T47D (cell line): ENCODE data around the gene IFNA5.

Experiments used
- DNase-seq, 2 experiments: peaks; one replicate each; pipeline versions ENCODE4 v3.0.0 to v3.0.0-alpha.2; 2011 to 2012; ENCODE audit warnings: low read depth in 1 of 2, low spot score in 1 of 2
- JUND ChIP-seq: IDR thresholded peaks from 2 replicates; pipeline ENCODE4 v1.6.1; 2012; ENCODE audit warnings: low read depth
- in situ Hi-C: cut with HindIII; loops from 2 replicates; pipeline ENCODE4 v1.10.0; 2016; ENCODE audit warnings: low sequenced_read_pairs, low pct_unique_long_range_greater_than_20kb

IFNA5 gene

DNA sequence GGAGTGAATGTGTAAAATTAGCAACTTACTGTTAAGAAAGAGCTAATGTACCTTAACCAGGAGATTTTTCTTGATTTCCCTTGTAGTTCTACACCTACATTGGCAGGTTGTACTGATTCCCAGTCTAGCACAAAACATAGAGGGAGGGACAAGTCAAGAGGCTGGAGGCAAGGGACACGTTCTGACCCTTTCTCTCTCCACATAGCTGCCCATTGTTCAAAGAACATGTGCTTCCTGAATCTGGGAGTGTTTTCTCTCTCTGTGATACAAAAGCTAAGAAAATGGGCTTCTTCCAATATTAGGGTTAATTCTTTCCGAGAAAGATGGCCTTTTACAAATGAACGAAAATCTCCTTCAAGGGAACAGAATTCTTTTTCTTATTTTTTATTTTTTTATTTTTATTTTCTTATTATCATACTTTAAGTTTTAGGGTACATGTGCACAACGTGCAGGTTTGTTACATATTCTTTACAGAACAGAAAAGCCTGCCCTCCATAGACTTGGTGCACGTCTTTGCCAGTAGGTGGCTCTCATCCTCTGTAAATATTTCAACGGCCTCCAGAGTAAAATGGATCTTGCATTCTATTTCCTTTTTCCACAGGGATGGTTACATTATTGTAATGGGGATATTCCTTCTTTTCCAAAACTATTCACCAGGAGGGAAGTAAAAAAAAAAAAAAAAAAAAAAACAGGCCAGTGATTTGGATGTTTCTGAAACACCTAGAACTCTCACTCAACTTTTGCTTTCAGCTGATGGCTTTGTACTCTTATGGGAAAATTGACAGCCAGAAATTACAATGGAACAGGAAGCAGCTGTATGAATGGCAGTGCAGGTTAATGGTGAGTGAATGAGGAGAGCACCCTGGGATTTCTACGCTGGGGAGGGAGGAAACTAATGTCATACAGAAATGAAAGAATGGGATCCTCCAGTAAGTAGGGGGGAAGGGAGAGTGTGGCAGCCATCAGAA is 13.1 kb upstream of the IFNA5 start:
- in situ Hi-C loops = no loop called here
- DNase-seq = peak in 1 of 2 experiments; percentile 64
- no peak for TF ChIP-seq JUND

- peak in 1 of 2 experiments; percentile 43 for DNase-seq
- in situ Hi-C loops = no loop called here
- no peak for TF ChIP-seq JUND
Observed at GRCh38 chr9:21316860-21317259, 11.7 kb upstream of the IFNA5 start.

DNA sequence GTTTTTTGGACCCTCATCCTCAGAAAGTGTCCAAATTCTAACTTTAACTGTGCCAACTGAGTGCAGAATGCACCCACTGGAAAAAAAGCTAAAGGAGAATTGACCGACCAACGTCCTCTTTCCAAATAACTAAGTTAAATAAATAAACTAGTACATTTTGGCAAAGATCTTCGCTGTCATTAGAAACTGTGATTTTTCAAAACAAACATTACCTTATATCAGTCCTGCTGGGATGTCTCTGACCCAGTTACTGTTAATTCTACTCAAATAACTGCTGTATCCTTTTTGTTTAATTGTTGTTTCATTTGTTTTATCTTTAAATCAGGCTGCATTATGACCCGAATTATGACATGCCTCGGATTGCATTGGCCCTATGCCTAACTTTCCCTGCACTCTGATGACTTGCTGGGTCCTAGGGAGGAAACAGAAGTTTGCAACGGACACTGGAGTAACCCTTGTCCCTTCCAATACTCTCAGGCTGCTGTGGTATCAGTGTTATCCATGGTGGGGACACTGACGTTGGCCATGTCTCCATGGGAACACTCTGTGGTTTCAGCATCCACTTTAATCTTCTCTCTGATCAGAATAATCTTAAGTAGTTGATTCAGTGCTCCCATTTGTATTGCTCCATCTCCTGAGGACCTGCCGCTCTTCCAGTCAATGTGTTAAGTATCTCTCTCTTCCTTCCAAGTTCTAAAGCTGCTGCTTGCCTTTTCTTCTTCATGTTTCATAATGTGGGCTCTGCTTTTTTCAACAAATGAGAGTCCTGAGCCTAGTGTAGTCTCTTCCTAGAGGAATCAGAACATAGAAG is 11.1 kb upstream of the IFNA5 start:
- DNase-seq = peak in 1 of 2 experiments; percentile 22
- no peak for TF ChIP-seq JUND
- in situ Hi-C loops = no loop called here

DNA sequence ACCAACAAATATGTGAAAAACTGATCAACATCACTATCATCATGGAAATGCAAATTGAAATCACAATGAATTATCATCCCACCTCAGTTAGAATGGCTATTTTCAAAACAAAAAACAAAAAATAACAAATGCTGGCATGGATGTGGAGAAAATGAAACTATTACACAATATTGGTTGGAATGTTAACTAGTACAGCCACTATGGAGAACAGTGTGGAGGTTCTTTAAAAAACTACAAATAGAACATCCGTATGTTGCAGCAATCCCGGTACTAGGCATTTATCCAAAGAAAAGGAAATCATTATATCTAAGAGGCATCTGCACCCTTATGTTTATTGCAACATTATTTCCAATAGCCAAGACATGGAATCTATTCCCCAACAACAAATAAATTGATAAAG is 9.0 kb upstream of the IFNA5 start:
- DNase-seq = no peak
- in situ Hi-C loops = no loop called here
- TF ChIP-seq JUND = no peak

DNA sequence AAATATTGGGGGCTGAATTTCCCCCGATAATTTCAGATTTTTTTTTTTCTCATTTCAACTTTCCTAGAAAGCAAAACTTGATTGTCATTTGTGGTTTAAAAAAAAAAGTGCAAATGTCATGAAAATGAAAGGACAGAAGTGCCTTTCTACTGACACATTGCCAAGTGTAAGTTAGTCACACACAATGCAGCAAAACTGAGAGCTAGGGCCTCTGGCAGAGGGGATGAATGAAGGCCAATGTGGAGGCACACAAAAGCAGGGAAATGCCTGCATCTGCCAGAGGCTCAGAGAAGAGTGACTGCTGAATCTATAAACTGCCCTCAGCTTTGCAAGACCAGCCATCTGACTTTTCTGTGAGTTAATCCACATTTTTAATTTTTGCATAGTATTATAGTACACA is 6.8 kb upstream of the IFNA5 start:
- no peak for TF ChIP-seq JUND
- in situ Hi-C loops = no loop called here
- DNase-seq = no peak

DNA sequence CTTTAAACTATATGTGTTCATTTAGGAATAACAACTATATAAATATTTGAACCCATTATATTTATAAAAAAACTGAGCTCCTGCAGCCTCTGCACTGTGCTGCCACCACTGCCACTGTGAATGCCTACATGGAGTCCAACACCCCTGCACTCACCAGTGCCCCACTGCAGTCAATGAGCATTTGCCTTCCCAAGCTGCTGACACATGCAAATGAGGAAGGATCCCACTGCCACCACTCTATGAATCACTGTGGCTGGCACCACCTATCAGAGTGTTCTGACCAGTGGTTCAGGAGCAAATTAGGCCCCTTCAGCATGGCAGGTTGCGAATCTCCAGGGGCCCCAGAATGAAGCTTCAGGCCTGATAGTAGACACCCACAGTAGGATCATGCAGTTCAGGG is 9.1 kb downstream of the IFNA5 start:
- in situ Hi-C loops = no loop called here
- TF ChIP-seq JUND = no peak
- DNase-seq = no peak

DNA sequence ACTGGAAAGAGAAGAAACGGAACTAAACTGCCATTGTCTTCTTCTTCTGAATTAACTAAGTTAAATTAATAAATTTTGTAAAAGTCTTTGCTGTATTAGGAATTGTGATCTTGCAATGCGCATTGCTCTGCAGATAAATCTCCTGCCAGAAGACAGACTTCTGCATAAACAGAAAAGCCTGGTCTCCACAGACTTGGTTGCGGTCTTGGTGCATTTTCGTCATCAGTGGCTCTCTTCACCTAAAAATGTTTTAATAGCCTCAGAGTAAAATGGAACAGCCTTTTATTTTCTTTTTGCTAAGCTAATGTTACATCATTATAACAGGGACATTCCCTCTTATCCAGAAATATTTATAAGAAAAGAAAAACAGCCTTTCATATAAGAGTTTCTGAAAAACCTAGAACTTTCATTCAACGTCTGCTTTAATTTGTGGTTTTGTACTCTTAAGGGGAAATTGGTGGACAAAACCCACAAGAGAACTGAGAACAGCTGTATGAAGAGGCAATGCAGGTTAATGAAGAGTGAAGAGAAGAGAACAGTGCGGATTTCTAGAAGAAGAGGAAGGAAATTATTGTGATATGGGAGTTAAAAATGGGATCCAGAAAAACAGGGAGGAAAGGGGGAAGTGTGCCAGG is 10.1 kb downstream of the IFNA5 start:
- DNase-seq = no peak
- no peak for TF ChIP-seq JUND
- in situ Hi-C loops = no loop called here

GRCh38 chr9:21294364-21294774 is 10.7 kb downstream of the IFNA5 start:
- no peak for TF ChIP-seq JUND
- in situ Hi-C loops = no loop called here
- peak in 1 of 2 experiments; percentile 33 for DNase-seq

GRCh38 chr9:21289848-21290247 is 15.3 kb downstream of the IFNA5 start:
- in situ Hi-C loops = no loop called here
- no peak for DNase-seq

DNA sequence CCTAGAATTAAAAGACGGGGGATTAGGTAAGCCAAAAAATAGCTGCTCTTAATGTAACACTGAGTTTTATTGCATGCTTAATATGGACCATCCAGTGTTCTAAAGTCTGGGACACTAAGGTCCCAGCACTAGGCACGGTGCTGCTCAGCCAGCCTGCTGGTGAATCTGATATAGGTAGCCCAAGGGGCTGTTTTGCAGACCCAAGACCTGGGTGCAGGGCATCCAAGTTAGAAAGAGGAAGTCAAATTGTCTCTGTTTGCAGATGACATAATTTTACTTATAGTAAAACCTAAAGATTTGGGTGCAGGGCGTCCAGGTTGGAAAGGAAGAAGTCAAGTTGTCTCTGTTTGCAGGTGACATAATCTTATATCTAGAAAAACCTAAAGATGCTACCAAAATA is 17.8 kb downstream of the IFNA5 start:
- TF ChIP-seq JUND = no peak
- in situ Hi-C loops = no loop called here
- DNase-seq = no peak

More at GRCh38 chr9:21289848-21290247, 15.3 kb downstream of the IFNA5 start:
- no peak for TF ChIP-seq JUND

DNA sequence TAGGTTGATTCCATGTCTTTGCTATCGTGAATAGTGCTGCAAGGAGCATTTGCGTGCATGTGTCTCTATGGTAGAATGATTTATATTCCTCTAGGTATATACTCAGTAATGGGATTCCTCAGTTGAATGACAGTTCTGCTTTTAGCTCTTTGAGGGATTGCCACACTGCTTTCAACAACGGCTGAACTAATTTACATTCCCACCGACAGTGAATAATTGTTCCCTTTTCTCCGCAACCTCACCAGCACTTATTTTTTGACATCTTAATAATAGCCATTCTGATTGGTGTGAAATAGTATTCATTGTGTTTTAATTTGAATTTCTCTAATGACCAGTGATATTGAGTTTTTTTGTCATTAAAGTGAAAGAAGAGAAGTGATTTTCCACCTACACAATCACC is 18.5 kb downstream of the IFNA5 start:
- no peak for DNase-seq
- in situ Hi-C loops = no loop called here
- no peak for TF ChIP-seq JUND

DNA sequence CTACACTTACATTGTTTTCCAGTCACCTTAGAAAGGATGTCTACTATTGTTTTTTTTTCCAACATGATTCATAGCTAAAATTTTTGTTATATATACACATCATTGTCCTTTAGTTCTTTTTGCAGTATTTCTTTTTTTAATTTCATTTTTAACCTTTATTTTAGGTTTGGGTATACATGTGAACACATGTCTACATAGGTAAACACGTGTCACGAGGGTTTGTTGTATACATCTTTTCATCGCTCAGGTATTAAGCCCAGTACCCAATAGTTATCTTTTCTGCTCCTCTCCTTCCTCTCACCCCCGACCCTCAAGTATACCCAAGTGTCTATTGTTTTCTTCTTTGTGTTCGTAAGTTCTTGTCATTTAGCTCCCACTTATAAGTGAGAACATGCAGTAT is 19.0 kb downstream of the IFNA5 start:
- no peak for DNase-seq
- TF ChIP-seq JUND = no peak
- in situ Hi-C loops = no loop called here
